Measurements from ENCODE around the gene CMTM3. TPM values are rescaled to one million over a fixed set of nuclear protein-coding genes. Genes with fewer than 3 reads are reported as not detected.

Gene CMTM3
- total and polyA plus RNA-seq, 4 donors = 1.6 to 12.2 (median 4.6) TPM

GRCh38 chr16:66612422-66612821, 7.9 kb downstream of the CMTM3 start:
- TF ChIP-seq, protein P1, sequence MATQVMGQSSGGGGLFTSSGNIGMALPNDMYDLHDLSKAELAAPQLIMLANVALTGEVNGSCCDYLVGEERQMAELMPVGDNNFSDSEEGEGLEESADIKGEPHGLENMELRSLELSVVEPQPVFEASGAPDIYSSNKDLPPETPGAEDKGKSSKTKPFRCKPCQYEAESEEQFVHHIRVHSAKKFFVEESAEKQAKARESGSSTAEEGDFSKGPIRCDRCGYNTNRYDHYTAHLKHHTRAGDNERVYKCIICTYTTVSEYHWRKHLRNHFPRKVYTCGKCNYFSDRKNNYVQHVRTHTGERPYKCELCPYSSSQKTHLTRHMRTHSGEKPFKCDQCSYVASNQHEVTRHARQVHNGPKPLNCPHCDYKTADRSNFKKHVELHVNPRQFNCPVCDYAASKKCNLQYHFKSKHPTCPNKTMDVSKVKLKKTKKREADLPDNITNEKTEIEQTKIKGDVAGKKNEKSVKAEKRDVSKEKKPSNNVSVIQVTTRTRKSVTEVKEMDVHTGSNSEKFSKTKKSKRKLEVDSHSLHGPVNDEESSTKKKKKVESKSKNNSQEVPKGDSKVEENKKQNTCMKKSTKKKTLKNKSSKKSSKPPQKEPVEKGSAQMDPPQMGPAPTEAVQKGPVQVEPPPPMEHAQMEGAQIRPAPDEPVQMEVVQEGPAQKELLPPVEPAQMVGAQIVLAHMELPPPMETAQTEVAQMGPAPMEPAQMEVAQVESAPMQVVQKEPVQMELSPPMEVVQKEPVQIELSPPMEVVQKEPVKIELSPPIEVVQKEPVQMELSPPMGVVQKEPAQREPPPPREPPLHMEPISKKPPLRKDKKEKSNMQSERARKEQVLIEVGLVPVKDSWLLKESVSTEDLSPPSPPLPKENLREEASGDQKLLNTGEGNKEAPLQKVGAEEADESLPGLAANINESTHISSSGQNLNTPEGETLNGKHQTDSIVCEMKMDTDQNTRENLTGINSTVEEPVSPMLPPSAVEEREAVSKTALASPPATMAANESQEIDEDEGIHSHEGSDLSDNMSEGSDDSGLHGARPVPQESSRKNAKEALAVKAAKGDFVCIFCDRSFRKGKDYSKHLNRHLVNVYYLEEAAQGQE (IDR thresholded peaks at IDR 0.05) = no peak
- TF ChIP-seq NR2F2 (IDR thresholded peaks at IDR 0.05) = no peak
- no peak for TF ChIP-seq SP1 (IDR thresholded peaks at IDR 0.05)
- no peak for TF ChIP-seq ZBTB33 (IDR thresholded peaks at IDR 0.05)
- no peak for TF ChIP-seq HNF4G (IDR thresholded peaks at IDR 0.05)
- TF ChIP-seq, protein P2, sequence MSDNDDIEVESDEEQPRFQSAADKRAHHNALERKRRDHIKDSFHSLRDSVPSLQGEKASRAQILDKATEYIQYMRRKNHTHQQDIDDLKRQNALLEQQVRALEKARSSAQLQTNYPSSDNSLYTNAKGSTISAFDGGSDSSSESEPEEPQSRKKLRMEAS (IDR thresholded peaks at IDR 0.05) = no peak
- no peak for TF ChIP-seq RAD21 (IDR thresholded peaks at IDR 0.05)
- TF ChIP-seq JUND (IDR thresholded peaks at IDR 0.05) = no peak
- no peak for TF ChIP-seq HNF4A (conservative IDR thresholded peaks at IDR 0.05)
- TF ChIP-seq TAF1 (conservative IDR thresholded peaks at IDR 0.05) = no peak
- no peak for TF ChIP-seq GABPA (IDR thresholded peaks at IDR 0.05 in 1 of 2, conservative IDR thresholded peaks at IDR 0.05 in 1 of 2)
- TF ChIP-seq YY1 (IDR thresholded peaks at IDR 0.05) = no peak
- TF ChIP-seq RXRA (IDR thresholded peaks at IDR 0.05) = no peak
- no peak overlapping the region for H3K27ac ChIP-seq (ENCODE audit: low read depth in 1 of 2, low read length in 2 of 2)
- no peak for DNase-seq (ENCODE audit: low spot score)
- H3K9me3 ChIP-seq (ENCODE audit: control insufficient read depth in 4 of 4, low read length in 3 of 4) = no peaks in the 10 kb centered on the region
- no peaks in the 10 kb centered on the region for H3K27me3 ChIP-seq (ENCODE audit: control insufficient read depth in 4 of 4, insufficient read depth in 4 of 4, low read length in 3 of 4)
- H3K4me3 ChIP-seq (ENCODE audit: low read depth in 1 of 3, low read length in 3 of 3) = no peak overlapping the region
- WGBS = 96% methylated on average over 14 of the region's 14 CpGs
- H3K4me1 ChIP-seq (ENCODE audit: control insufficient read depth in 4 of 4, insufficient read depth in 4 of 4, low read length in 3 of 4) = peaks cover 0 to 17% (median 13%) of the 10 kb centered on the region in 4 donors
- H3K36me3 ChIP-seq (ENCODE audit: control insufficient read depth in 4 of 4, insufficient read depth in 3 of 4, low read depth in 1 of 4, low read length in 3 of 4) = peaks cover 0 to 7% (median 0%) of the 10 kb centered on the region in 4 donors
- H3K9ac ChIP-seq (ENCODE audit: low read depth in 1 of 2, low read length in 2 of 2) = no peak overlapping the region

DNA sequence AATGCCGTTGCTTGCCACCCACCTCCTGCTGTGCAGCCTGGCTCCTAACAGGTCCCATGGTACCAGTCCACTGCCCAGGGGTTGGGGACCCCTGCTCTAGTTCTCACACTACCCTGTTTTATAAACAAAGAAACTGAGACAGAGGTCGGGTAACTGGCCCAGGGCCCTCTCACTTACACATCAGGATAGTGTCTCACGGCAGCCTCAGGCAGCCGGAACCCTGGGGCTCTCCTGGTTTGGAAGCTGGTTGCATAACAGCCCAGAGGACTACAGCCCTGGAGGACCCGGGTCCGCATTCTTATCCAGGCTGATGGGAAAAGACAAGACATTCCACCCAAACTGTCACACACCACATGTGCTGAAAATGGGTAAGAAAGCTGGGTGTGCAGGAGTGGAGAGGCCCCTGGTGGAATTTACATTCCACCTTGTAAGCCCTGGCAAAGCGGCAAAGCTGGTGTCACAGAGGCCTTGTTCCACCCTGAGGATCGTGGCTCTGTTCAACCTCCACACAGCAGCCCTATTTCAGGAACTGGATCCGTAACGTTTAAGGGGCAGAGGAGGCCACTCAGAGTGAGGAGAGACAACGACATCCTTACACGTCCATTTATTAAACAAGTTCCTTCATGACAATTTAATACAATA, 9.8 kb downstream of the CMTM3 start:
- TF ChIP-seq, protein P2 (IDR thresholded peaks at IDR 0.05) = no peak
- TF ChIP-seq YY1 (IDR thresholded peaks at IDR 0.05) = no peak
- no peak for TF ChIP-seq JUND (IDR thresholded peaks at IDR 0.05)
- WGBS = 95% methylated on average over 12 of the region's 12 CpGs

More for the DNA sequence above, 9.8 kb downstream of the CMTM3 start:
- Histone ChIP-seq H3K36me3 (ENCODE audit: control insufficient read depth in 4 of 4, insufficient read depth in 3 of 4, low read depth in 1 of 4, low read length in 3 of 4) (peaks cover 0 to 7% (median 0%) of the 10 kb centered on the region in 4 donors), H3K27me3 (ENCODE audit: control insufficient read depth in 4 of 4, insufficient read depth in 4 of 4, low read length in 3 of 4) (no peaks in the 10 kb centered on the region), H3K9ac (ENCODE audit: low read depth in 1 of 2, low read length in 2 of 2) (no peak overlapping the region), H3K4me3 (ENCODE audit: low read depth in 1 of 3, low read length in 3 of 3) (no peak overlapping the region), H3K4me1 (ENCODE audit: control insufficient read depth in 4 of 4, insufficient read depth in 4 of 4, low read length in 3 of 4) (peaks cover 4 to 30% (median 18%) of the 10 kb centered on the region in 4 donors), H3K9me3 (ENCODE audit: control insufficient read depth in 4 of 4, low read length in 3 of 4) (no peaks in the 10 kb centered on the region), H3K27ac (ENCODE audit: low read depth in 1 of 2, low read length in 2 of 2) (no peak overlapping the region)
- DNase-seq (ENCODE audit: low spot score) = no peak

Measured in liver (tissue), 9 donors.